ENCODE results near the gene BMP8B.

BMP8B gene

DNA sequence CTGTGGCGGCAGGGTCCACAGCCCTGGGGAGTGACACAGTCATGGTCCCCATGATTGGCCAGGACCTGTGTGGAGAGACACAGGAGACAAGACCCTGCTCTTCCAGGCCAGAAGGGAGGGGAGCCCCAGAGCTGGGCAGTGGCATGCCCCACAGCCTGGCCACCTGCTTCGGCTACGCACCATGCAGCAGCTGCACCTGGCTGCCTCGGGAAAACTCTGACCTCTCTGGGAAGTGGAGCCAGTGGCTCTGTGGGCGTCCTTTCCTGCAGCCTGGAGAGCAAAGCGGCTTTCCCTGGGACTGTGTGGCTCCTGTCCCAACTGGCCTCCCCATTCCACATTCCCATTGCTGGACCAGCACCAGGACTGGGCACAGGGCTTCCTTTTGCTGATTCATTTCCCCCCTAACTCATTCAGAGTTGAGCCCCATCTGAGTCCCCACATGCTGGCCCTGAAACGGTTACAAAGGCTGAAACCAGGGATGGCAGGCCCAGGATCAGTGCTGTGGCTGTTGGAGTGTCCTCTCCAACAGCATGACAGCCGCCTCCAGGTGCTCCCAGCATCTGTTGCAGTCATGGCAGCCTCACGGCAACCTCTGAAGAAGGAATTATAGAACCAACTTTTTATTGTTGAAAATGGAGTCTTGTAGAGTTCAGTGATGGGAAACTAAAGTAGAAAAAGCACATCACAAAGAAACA is 32.6 kb downstream of the BMP8B start:
- DNase-seq = no peak

DNA sequence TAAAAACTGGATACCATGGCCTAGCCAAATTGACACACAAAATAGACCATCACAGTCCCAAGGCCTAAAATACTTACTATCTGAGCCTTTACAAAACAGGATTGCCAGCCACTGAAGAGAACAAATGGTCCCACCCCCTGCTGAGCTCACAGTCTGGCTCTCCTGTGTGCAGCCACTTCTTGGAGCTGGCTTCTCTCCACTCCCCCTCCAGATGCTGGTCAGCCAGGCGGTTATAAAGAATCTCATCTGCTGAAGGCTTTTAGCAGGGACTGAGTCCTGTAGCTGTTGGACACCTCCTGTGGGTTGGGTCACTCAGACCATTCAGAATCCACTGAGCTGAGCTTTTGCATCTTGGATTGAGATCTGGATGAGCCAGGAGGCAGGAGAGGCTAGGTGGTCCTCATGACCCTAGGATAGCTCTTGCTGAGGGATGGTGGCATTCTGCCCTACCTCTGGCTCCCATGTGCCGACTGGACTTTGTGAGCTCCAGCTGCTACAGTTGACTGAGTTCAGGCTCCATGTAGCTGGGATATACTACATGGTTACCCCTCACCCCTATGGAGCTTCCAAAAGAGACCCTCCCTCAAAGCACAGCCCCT is 33.7 kb downstream of the BMP8B start:
- no peak for DNase-seq

DNA sequence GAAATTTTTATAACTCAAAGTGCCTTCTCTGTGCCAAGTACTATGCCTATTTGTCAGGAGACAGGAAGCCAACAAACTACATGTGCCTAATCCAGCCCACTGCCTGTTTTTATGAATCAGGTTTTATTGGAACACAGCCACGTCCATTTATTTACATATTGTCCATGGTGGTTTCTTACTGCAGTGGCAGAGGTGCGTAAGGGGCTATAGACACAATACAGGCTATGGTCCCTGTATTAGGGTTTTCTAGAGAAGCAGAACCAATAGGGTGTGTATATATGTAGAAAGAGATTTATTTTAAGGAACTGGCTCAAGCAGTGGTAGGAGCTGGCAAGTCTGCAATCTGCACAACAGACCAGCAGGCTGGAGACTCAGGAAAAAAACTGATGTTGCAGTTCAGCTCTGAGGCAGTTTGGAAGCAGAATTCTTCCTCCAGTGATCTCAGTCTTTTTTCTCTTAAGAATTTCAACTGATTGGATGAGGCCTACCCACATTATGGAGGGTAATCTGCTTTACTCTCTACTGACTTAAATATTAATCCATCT is 34.6 kb downstream of the BMP8B start:
- no peak for DNase-seq

DNA sequence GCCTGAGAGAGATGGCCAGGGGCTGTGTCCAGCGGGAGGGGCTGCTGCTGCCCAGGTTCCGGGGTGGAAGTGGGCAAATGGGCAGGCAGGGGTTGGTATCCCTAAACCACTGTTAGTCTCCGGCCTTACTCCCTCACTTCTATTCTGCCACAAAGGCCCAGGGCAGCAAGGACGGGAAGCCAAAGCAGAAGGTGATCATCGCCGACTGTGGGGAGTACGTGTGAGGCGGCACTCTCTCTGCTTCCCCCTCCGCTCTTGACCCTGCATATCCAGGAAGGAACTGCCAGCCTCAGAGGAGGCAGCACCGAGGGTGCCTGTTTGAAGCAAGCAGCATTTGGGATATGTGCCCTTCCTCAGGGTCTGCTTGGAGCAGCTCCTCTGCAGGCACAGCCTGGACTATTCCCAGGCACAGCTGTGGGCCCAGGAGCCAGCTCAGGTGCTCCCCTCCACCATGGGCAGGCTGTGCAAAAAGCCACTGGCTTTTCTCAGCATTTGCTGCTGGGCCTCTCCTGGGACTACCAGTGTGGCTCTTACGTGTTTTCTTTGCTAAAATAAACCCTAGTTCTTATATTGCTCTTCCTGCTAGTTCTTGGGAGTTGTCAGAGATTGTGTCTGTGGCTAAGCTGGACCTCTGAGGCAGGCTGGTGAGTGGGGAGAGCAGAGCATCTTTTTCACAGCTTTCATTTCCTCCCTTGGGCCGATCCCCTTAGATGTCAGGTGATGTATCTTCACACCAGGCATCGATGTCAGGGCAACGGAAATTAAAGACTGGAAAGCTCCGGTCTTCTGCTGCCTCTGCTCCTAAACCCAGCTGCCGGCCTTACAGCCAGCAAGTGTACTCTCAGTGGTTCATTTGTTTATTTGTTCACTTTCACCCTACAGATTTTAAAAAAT is 35.3 kb downstream of the BMP8B start:
- no peak for DNase-seq

DNA sequence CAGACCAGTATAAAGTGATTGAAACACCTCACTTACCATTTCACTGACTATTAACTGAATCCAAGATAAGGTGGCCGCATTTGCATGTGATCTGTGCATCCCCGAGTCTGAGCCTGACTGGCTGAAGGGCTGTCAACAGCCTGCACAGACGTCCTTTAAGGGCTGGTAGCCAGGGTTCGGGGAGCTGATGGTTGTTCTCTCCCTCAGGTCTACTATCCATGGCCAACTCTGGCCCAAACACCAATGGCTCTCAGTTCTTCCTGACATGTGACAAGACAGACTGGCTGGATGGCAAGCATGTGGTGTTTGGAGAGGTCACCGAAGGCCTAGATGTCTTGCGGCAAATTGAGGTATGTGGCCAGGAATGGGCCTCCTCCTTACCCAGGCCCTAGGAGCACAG is 36.0 kb downstream of the BMP8B start:
- no peak for DNase-seq

DNA sequence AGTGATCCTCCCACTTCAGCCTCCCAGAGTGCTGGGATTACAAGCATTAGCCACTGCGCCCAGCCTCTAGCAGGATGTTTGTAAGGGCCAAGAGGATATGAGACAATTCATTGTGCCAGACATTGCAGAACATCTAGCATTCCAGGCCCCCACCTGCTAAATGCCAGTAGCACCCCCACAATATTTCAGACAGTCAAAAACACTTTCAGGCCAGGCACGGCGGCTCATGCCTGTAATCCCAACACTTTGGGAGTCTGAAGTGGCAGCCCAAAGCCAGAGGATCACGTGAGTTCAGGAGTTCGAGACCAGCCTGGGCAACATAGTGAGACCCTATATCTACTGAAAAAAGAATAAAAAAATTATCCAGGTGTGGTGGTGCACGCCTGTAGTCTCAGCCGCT is 37.1 kb downstream of the BMP8B start:
- no peak for DNase-seq

DNA sequence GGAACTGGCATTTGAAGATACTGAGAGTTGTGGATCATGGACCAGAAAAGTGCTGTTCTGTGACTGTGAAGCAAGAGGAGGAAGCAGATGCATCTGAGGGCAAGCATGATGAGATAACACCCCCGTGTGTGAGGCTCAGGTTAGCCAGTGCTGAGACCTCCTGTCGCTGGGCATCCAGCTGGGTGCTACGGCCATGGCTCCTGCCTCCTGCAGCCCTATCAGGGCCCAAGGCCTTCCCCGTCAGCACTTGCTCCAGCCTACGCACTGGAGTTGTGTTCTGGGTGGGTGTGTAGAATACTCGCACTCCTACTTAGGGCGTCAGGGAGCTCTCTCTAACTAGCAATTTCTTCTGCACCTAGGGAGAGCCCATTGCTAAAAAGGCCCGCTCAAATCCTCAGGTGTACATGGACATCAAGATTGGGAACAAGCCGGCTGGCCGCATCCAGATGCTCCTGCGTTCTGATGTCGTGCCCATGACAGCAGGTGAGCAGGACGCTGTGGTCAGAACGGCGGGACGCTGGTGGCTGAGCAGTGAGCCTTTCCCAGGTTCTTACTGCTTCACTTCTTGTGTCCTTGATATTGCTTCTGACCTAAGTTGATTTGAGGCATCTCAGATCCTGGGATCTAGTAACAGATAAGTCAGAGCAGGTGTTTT is 43.5 kb downstream of the BMP8B start:
- DNase-seq = no peak

DNA sequence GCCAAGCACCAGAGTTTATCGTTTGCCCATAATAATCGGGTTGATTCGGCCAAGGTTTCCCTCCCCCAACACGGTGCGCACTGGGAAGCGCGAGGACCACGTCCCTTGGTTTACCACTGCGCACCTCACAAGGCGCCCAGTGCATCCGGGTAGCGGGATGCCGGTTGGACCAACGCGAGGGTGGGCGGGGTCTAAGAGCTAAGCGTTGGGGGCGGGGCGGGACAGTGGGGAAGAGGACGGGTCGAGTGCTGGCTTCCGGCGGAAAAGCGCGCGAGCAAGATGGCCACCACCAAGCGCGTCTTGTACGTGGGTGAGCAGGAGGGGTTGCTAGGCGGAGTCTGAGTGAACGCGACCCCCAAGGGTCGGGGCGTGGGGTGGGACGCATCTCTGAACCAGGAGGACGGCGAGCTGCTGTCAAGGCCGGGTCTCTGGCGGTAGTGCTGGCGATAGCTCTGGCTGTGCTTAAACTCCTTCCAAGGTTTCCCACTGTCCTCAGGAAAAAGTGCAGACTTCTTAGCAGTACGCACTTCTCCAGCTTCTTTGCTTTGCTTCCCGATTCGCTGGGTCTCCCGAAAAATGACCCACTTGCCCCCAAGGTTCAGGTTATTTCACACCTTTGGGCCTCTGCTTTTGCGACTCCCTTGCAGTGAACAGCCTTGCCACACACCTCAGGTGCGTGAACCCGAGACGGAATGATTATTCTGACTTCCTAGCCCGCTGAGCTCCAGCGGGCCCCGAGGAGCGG is 49.9 kb downstream of the BMP8B start, which contains the start of gene PPIE:
PPIE (plus strand) TSS at position 261 of the 745 bp plus-strand sequence; CDS start at position 280, 19 bp downstream.
- DNase-seq = peak; percentile 93 to 94

DNA sequence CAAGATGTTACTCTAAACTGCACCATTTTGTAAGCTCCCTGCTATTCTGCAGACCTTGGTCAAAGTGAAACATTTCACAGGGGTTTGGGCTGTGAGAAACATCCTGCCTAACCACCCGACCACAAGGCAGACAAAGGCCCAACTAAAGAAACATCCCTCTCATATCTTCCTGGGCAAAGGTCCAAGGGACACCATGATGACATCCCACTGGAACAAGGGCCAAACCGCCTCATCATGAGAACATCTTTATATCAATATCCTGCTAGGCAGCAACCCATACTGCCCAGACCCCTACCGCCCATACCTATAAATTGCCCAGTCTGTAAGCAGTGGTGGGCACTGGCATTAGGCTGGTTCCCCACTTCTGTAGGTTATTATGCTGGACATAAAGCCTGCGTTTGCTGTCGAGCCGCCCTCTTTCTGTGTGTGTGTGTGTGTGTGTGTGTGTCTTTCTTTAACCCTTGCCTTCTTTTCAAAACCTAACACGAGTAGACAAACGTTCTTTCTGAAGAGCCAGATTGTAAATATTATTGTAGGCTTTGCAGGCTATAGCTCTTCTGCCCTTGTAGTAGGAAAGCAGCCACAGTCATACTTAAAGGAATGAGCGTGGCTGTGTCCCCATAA is 51.0 kb downstream of the BMP8B start:
- DNase-seq = no peak

DNA sequence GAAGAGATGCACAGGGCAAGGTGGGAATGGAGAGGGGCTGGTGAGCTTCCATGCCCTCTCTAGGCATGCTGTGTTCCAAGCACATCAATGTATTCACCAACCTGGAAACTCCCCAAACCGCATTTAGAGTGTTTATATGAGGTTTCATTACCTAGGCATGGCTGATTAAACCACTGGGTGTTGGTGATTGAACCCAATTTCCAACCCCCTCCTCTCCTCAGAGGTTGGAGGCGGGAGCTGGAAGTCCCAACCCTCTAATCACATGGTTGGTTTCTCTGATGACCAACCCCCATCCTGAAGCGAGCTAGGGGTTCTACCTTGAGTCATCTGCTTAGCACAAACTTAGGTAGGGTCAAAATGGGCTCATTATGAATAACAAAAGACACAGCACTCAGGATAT is 52.9 kb downstream of the BMP8B start:
- no peak for DNase-seq

DNA sequence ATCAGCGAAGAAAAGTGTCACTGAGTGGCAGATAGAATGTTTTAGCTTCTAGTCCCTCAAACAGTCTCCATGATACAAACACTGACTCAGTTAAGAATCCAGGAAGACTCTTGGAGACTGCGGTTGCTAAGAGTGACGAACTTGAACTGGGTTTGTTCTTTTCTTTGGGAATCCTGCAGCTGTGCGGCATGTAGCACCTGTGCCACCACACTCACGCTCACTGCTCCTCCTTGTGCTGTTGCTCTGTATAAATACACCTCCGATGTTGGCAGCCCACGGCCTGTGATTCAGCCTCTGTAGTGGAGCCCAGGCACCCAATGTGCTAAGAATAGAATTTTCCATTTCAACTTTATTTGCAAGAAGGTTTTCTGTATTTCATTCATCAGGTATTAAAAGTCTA is 55.5 kb downstream of the BMP8B start:
- no peak for DNase-seq

DNA sequence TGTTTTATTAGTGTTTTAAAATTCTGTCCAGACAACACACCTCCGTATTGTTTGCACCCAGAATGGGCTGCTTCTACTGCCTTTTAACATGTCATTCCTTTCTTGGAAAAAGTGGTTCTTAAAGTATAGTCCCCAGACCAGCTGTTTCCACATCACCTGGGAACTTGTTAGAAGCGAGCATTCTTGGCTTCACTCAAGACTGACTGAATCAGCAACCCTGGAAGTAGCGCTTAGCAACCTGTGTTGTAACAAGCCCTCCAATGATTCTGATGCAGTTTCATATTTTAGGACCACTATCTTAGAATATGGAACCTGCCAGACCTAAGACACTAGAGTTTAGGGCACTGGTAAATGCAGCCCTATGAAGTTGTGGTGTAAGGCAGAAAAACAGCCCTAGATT is 55.9 kb downstream of the BMP8B start:
- DNase-seq = no peak

DNA sequence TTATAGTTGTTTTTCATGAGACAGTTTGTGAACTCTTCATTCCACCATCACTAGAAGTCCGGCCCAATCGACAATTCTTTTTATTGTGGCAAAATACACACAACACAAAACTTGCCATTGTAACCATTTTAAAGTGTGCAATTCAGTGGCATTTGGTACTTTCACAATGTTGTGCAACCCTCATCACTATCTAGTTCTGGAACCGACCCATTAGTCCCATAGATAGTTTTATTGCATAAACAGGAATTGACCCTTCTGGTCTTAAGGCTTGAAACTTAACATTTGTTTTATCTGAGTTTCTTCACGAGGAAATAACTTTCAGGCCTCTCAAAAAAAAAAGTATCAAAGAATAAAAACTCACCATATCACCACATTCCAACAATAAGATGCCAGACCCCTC is 58.8 kb downstream of the BMP8B start:
- no peak for DNase-seq

DNA sequence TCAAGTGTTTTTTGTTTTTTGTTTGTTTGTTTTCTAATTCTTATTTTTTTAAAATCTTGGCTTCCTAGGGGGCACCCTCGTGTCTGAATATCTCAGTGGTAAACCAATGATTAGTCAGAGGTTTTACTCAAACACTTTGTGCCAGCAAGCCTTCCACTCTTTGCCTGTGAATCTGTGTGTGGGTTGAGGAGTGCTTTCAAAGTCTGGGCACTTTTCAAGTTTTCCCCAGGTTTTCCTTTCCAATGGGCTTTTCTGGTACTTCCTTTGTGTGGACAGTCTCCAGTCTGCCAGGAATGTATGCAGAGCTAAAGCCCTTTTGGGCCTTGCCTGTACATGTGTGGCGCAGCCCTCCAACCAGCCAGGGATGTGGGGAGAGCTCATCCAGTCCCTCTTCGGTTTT is 59.6 kb downstream of the BMP8B start:
- no peak for DNase-seq

DNA sequence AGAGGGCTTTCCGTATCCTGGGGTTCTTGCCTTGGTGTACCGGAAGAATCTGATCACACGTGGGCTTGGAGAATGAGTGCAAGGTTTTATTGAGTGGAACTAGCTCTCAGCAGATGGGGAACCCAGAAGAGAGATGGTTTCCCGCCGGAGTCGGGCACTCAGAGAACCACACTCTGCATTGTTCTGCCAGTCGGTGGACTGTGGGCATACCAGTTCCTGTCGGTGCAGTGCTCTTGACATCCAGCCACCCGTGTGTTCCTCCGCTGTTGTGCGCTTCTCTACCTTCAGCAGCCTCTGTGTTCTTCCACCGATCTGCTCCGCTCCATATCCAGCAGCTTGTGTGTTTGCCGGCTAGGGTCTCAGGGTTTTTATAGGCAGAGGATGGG is 60.7 kb downstream of the BMP8B start:
- no peak for DNase-seq

DNA sequence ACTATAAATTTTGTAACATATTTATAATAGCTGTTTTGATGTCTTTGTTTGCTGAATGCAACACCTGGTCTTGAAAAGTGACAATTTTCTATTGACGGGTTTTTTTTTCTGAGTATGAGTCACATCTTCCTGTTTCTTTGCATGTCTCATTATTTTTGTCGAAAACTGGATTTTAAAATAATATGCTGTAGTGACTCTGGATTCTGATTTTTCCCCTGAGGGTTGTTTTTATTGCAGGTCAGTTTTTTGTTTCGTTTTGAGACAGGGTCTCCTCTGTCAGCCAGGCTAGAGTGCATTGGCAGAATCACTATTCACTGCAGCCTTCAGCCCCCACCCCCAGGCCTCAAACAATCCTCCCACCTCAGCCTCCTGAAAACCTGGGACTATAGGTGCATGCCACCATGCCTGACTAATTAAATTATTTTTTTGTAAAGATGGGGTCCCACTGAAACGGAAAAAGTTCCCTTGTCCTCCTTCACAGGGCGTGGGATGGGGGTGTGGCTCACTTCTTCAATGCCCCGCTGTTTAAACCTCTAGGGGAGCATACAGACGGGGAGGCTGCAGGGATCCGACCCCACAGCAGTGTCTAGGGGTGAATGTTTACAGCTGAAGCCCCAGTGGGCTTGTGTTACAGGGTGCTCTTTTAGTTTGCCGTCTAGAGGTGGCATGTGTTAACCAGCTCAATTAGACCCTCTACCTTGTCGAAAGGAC is 61.3 kb downstream of the BMP8B start:
- DNase-seq = no peak

DNA sequence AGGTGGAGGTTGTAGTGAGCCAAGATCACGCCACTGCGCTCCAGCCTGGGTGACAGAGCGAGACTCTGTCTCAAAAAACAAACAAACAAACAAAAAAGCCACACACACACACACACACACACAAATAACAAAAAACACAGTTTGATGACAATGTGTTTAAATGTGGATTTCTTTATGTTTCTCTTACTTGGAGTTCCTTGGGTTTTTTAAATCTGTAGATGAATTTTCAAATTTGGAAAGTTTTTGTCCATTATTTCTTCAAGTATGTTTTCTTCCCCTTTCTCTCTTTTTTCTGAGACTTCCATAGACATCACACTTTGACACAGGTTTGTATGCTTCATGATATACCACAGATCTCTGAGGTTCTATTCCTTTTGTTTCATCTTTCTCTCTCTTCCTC is 62.1 kb downstream of the BMP8B start:
- no peak for DNase-seq

DNA sequence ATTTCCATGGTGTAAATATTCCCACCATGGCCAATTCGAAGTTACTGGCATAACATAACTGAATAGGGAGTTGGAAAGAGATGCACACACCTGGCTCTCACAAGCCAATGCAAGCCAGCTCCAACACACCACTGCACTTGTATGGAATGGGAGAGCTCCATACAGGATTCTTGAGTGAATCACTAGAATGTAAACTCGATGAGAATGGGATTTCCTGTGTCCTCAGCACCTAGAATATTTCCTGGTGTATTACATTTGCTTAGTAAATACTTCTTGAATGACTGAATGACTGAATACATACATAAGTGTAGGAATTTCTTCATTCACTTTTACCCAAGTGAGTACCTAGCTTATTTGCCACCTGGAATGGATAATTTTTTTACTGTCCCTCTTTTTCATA is 66.2 kb downstream of the BMP8B start:
- DNase-seq = no peak

DNA sequence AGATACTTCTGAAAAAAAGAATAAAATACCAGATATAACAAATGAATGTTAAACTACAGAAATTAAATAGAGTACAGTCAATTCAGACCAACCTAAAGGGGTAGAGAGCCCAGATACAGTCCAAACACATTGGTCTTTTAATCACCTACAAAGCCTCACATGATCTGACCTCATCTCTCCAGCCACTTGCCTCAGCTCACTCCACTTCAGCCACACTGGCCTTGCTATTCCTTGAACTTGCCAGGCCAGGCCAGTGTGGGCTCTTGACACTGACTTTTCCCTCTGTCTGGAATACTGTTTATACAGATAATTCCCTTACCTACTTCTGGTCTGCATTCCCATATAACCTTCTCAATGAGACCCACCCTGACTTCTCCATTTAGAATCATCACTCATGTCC is 67.0 kb downstream of the BMP8B start:
- no peak for DNase-seq

DNA sequence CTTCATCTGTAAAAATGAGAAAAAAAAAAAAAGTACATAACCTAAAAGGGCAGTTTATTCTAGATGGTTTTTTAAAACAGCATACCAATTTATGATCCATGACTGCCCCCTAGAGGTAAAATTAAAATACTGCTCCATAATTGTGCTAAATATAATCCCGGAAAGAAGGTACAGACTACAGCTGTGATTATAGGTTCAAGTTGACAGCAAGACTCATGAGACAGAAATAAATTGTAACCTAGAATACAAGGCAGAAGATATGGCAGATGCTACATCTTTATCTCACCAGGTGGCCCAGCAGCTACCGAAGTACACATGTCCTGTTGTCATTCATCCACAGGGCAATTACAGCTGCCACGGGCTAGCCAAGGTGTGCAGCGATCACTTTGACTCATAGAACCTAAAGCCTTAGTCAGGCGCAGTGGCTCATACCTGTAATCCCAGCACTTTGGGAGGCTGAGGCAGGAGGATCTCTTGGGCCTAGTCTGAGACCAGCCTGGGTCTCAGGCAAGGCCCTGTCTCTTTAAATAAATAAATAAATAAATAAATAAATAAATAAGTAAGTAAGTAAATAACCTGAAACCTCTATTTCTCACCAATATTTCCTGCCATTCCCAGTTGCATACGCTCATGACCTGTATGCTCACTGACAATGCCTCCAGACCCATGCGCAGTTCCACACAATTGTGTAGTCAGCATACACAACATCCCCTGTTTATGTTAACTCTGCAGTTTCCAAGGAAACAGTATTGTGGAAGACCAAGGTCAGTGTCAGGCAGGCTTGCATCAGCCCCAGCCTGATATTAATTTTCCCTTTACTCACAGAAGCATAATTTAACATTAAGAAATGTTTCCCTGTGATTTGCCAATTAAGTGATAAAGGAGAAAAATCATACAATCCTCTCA is 68.3 kb downstream of the BMP8B start:
- peak; percentile 40 to 54 for DNase-seq
